CD4-positive, alpha-beta T cell treated with Interleukin-1 beta for 1 hour (primary cell): Measurements from ENCODE around the gene DGKH.
A peak's percentile ranks its signal among the peaks of the same experiment; 100 is the strongest.

Source experiments
- DNase-seq, 2 donors: peaks; one replicate each; pipeline ENCODE4 v3.0.0-alpha.2; 2020 to 2022

DGKH gene

DNA sequence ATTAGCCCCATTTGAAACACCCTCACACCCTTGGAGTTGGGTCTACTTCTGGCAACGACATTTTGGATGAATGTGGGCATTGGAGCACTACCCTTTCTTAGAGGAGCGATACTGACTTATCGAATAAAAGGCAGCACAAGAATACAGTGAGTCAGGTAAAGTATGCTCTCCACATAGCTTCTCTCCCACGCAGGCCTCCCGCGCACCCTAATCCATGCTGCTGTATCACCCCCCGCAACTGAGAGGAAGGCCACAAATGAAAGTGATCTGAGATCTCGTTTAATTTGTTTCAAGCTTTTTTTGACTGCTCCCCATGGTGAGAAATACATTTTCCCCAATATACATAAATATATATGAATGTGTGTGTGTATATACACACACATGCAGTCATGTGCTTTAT is 198.1 kb downstream of the DGKH start:
- DNase-seq = no peak

DNA sequence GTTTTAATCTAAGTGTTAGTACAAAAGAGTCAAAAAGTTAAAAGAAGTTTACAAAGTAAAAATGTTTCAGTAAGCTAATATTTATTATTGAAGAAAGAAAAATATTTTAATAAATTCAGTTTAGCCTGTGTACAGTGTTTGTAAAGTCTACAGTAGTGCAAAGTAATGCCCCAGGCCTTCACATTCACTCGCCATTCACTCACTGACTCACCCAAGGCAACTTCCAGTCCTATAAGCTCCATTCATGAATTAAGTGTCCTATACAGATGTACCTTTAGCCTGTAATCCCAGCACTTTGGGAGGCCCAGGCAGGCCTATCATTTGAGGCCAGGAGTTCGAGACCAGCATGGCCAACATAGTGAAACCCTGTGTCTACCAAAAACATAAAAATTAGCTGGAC is 199.4 kb downstream of the DGKH start:
- DNase-seq = no peak

GRCh38 chr13:42255886-42256285 is 207.4 kb downstream of the DGKH start:
- DNase-seq = no peak

- DNase-seq = no peak
Measured at GRCh38 chr13:42258747-42259146, 210.3 kb downstream of the DGKH start.

DNA sequence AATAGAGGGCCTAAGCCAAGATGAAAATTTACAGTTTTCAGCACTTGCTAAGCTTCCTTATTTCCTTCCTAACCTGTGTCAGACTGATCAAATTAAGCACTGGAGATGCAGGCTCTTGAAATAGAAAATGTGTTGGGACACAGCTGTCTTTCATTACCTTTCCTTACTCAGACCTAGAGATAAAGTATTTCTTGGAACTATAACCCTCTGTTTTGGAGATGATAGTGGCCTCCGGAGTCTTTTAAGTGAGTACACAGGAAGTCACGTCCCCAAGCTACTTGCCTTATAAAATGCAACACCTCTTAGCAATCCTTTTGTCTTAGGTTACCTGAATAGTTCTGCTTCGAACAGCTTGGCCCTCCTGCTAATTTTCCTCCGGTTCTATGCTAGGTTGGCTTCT is 211.1 kb downstream of the DGKH start:
- DNase-seq = no peak

GRCh38 chr13:42260903-42261654 is 212.6 kb downstream of the DGKH start:
- no peak for DNase-seq

GRCh38 chr13:42266473-42266872 is 218.0 kb downstream of the DGKH start:
- no peak for DNase-seq

GRCh38 chr13:42270160-42270856 is 221.9 kb downstream of the DGKH start:
- no peak for DNase-seq

GRCh38 chr13:42270857-42271215 is 222.4 kb downstream of the DGKH start:
- DNase-seq = no peak

DNA sequence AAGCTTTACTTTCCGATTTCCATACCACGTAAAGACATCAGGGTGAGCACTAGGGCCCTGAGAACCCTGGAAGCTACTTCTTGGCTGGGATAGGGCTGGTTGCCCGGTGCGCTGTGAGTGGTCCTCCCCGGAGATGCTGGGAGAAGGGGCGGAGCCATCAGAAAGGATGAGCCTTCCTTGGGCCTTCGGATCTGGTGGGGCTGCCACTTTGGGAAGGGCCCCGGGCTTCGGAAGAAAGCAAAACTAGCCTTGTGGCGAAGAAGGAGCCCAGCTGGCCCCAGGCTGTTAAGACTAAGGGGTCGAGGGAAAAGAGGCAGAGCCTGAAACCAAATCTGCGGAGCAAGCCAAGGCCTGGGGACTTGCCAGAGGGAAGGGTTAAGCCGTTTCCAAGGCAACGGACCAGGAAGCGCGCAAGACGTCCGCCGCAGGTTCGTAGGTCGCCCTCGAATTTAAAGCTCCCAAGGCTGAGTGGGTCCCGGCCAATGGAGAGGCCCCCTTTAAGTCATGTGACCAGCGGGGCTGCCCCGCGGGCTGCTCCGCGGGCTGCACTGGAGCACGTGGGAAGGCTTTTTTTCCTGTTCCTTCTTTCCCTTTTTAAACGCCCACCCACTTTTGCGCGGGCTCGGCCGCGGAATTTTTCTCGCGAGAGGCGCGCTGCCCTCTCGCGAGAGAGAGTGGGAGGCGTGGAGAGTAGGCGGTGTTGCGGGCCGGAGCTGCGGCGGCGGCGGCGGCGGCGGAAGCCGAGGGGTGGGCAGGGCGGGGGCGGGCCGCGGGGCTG is 223.1 kb downstream of the DGKH start:
- peak; percentile 97 to 98 for DNase-seq

GRCh38 chr13:42272115-42272803 is 223.8 kb downstream of the DGKH start, which contains the start of gene AKAP11:
AKAP11 (plus strand) TSS chr13:42272152; CDS start chr13:42286349, 14,197 bp downstream.
- peak in 1 of 2 donors; percentile 48 for DNase-seq

DNA sequence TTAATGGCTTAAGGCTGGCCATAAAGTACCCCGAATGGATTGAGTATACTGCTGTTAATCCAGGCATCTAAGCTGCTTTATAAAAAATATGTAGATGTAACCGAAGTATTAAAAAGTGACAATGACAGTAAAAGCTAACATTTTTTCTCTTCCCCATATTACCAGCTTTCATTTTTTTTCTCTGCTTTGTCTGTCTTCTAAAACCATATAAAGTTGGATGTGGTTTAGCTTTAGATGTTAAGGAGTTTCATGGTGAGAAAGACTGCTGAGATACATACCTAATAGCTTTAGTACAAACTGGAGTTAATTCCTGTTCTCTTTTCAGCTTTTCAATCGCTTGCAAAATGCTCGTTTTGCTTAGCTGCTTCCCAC is 224.3 kb downstream of the DGKH start:
- no peak for DNase-seq

DNA sequence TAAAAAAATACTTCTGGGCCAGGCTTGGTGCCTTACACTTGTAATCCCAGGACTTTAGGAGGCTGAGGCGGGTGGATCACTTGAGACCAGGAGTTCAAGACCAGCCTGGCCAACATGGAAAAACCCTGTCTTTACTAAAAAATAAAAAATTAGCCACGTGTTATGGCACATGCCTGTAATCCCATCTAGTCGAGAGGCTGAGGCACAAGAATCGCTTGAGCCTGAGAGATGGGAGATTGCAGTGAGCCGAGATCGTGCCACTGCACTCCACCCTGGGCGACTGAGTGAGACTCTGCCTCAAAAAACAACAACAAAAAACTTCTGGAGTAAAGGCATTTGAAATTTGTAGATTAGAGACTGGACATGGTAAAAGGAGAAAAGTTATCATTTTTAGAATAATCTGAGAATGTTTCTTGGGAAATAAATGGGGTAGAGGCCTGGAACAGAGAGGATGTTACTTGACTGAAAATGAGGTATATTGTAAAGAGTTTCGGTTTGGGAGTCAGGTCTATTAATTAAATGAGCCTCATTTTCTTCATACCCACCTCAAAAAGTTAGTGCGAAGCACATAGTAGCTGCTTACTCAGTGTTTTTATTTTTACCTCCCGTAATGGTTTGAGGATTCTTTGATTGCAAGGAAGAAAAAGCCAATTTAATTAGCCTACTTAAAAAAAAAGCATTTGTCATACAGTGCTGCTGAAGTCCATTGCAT is 226.1 kb downstream of the DGKH start:
- DNase-seq = no peak

- peak in 1 of 2 donors; percentile 4 for DNase-seq
Measured at GRCh38 chr13:42275098-42275471, 226.6 kb downstream of the DGKH start.

- no peak for DNase-seq
Measured at GRCh38 chr13:42275506-42275905, 227.1 kb downstream of the DGKH start.

DNA sequence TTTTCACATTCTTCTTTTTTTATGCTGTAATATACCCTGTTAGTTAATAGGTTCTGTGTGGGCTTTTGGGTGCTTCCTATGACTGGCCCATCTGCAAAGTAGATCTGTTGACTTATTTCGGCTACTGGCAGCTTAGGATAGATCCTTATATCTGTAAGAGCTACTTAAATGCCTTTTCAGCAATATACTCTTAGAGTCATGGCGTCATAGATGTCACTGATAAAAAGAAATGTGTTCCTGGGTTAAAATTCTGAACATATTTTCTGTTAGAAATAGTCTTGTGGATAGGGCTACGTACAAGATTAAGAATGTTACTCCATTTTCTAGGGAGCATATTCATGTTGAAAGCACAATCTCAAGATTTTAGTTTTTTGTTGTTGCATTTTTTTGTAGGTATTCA is 228.2 kb downstream of the DGKH start:
- DNase-seq = no peak

DNA sequence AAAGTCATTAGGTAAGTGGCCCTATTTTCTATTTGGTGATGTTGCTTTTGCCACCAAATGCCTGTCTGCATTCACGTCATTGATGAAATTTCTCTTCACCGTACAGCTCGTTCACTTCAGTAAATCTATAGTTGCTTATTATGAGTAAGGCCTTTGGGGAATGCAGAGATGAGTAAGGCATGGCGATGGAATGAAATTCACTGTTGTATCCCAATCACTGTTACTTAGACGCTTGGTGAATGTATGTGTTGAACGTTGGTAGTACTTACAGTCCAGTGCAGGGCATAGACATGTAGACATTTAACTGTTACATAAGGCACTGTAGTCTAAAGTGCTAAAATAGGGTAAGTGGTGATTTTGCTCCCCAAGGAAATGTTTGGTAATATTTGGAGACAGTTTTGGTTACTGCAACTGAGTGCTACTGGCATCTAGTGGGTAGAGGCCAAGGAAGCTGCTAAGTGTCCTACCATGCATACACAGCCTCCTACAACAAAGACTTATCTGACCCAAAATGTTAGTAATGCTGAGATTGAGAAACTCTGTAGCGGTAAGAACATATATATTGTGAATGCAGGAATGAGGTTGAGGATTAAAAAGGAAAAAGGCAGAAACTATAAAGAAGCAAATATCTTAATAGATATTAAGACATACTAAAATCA is 229.3 kb downstream of the DGKH start:
- no peak for DNase-seq

DNA sequence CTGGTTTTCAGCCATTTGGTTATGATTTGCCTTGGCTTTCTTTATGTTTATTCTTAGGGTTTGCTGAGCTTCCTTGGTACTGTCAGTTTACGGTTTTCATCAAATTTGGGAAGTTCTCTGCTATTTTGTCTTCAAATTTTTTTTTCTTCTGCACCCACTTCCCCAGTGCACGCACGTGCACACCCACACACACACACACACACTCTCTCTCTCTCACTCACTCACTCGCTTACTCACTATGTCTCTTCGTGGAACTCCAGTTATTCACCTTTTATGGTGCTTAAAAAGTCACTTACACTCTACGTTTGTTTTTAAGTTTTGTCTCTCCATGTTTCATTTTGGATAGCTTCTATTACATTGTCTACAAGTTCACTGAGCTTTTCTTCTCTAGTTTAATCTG is 230.6 kb downstream of the DGKH start:
- DNase-seq = peak in 1 of 2 donors; percentile 13

DNA sequence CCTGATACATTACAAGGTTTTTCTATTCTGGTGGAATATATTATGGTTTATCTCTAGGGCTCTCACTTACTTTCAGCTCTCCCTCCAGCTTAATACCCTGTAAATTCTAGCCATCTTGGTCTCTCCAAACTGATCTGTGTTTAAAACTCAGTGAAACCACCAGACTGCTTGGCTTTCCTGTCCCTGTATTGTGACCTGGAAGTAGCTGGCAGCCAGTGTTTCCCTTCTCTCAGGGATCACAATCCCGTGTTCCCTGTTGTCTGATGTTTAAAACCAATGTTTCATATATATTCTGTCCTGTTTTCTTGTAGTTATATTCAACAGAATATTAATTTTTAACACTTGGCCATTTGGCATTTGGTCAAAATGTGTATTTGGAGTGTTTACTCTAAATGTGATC is 231.5 kb downstream of the DGKH start:
- no peak for DNase-seq

- DNase-seq = no peak
Measured at GRCh38 chr13:42280537-42280936, 232.1 kb downstream of the DGKH start.

GRCh38 chr13:42283574-42283973 is 235.1 kb downstream of the DGKH start:
- DNase-seq = no peak

GRCh38 chr13:42284068-42284467 is 235.6 kb downstream of the DGKH start:
- DNase-seq = no peak
